Hindlimb muscle (tissue), 1 donor: ENCODE measurements around the gene NEK5. TPM values are rescaled to one million over a fixed set of nuclear protein-coding genes. Genes with fewer than 3 reads are reported as not detected.

Source experiments
- DNase-seq: peaks from one replicate; pipeline ENCODE4 v3.0.0-alpha.2; 2013
- polyA plus RNA-seq: library from polyadenylated mRNA; unstranded; fragments of 120-200 nt; gene quantifications from one replicate; pipeline ENCODE4 v1.2.1, GENCODE V29; 2013; ENCODE audit not compliant: insufficient read length

NEK5 gene
- polyA plus RNA-seq, 1 donor, result 0.65 TPM

GRCh38 chr13:52010890-52011631 lies 117.8 kb downstream of the NEK5 start, which contains the start of gene ATP7B:
Gene ATP7B (minus strand): TSS chr13:52011450. CDS start chr13:52011337, 113 bp downstream.
- DNase-seq, result no peak

- no peak for DNase-seq
These were observed 118.9 kb downstream of the NEK5 start for GRCh38 chr13:52009946-52010345.

GRCh38 chr13:52006523-52007245 lies 122.2 kb downstream of the NEK5 start:
- no peak for DNase-seq

GRCh38 chr13:52005841-52006522 lies 122.9 kb downstream of the NEK5 start:
- no peak for DNase-seq

GRCh38 chr13:52004511-52005170 lies 124.2 kb downstream of the NEK5 start:
- DNase-seq, result no peak

- no peak for DNase-seq
These were observed 125.3 kb downstream of the NEK5 start for GRCh38 chr13:52003541-52003940.

GRCh38 chr13:52002361-52002760 lies 126.5 kb downstream of the NEK5 start:
- DNase-seq, result no peak

- no peak for DNase-seq
These were observed 127.6 kb downstream of the NEK5 start for GRCh38 chr13:52001120-52001731.

GRCh38 chr13:51999921-52000320 lies 129.0 kb downstream of the NEK5 start:
- DNase-seq, result no peak

- no peak for DNase-seq
These were observed 129.4 kb downstream of the NEK5 start for GRCh38 chr13:51999510-51999911.

- no peak for DNase-seq
These were observed 130.0 kb downstream of the NEK5 start for GRCh38 chr13:51998723-51999509.

GRCh38 chr13:51997641-51998330 lies 131.1 kb downstream of the NEK5 start:
- DNase-seq, result no peak

- no peak for DNase-seq
These were observed 131.7 kb downstream of the NEK5 start for GRCh38 chr13:51997186-51997585.

- no peak for DNase-seq
These were observed 132.2 kb downstream of the NEK5 start for GRCh38 chr13:51996641-51997040.

GRCh38 chr13:51995677-51996551 lies 133.0 kb downstream of the NEK5 start:
- no peak for DNase-seq

GRCh38 chr13:51993713-51994112 lies 135.2 kb downstream of the NEK5 start:
- DNase-seq, result no peak

GRCh38 chr13:51988988-51989618 lies 139.8 kb downstream of the NEK5 start:
- no peak for DNase-seq
